SK-N-SH (cell line): ENCODE results near the gene RSRC1. TPM values are rescaled to one million over a fixed set of nuclear protein-coding genes. Genes with fewer than 3 reads are reported as not detected.

Source experiments
- CTCF ChIA-PET: fragments of 300-600, 350-600 bp; formaldehyde crosslinking; extraction: SDS; loops from one replicate; lab custom pipeline; 2021; lab: Yijun Ruan, JAX
- POLR2A ChIA-PET: fragments of 350-600 bp; sonication (Branson Sonifier 250); formaldehyde crosslinking; extraction: SDS; loops from one replicate; lab custom pipeline; 2020; ENCODE audit warnings: antibody characterized with exemption, inconsistent platforms; lab: Yijun Ruan, JAX
- DNase-seq: peaks from one replicate; pipeline ENCODE4 v3.0.0; 2012
- H2AFZ ChIP-seq: fragments of 200-600 bp; sonication (generic); 2 replicates; pipeline ENCODE4 v1.8.1; 2016; ENCODE audit warnings: antibody characterized with exemption, mild to moderate bottlenecking, low read depth
- H3F3A ChIP-seq: fragments of 200-600 bp; sonication (generic); replicated peaks from 2 replicates; pipeline ENCODE3; 2016; ENCODE audit warnings: antibody characterized with exemption, mild to moderate bottlenecking; ENCODE audit not compliant: insufficient read depth
- H3K27ac ChIP-seq, 2 experiments: fragments of 200-500 bp in 1 of 2; fragments of 200-600 bp in 1 of 2; sonication (Bioruptor generic) in 1 of 2; sonication (generic), shearing (Covaris generic) in 1 of 2; 2 replicates each; pipeline versions ENCODE4 v1.5.1 to v1.6.1; 2014 to 2016; ENCODE audit warnings: low read depth in 2 of 2, inconsistent platforms in 1 of 2, low read length in 1 of 2, mild to moderate bottlenecking in 1 of 2, mixed read lengths in 1 of 2
- H3K27me3 ChIP-seq: fragments of 200-600 bp; sonication (generic), shearing (Covaris generic); 2 replicates; pipeline ENCODE4 v1.6.1; 2016; ENCODE audit warnings: mixed run types; ENCODE audit not compliant: insufficient read depth
- H3K36me3 ChIP-seq, 2 experiments: fragments of 200-500 bp in 1 of 2; fragments of 200-600 bp in 1 of 2; sonication (Bioruptor generic) in 1 of 2; sonication (generic) in 1 of 2; replicated peaks in 1 of 2; 2 replicates each; pipeline versions ENCODE3 to v1.5.1; 2014 to 2016; ENCODE audit warnings: low read length in 1 of 2, mild to moderate bottlenecking in 1 of 2; ENCODE audit not compliant: insufficient read depth in 2 of 2, control insufficient read depth in 1 of 2
- H3K4me1 ChIP-seq, 2 experiments: fragments of 200-500 bp in 1 of 2; fragments of 200-600 bp in 1 of 2; sonication (Bioruptor generic) in 1 of 2; sonication (generic), shearing (Covaris generic) in 1 of 2; 2 replicates each; pipeline versions ENCODE4 v1.5.1 to v1.6.1; 2014 to 2016; ENCODE audit warnings: low read depth in 1 of 2, low read length in 1 of 2, mixed run types in 1 of 2; ENCODE audit not compliant: insufficient read depth in 2 of 2, control insufficient read depth in 1 of 2
- H3K4me2 ChIP-seq: fragments of 200-600 bp; sonication (generic), shearing (Covaris generic); 2 replicates; pipeline ENCODE4 v1.6.1; 2017; ENCODE audit warnings: mixed run types
- H3K4me3 ChIP-seq, 2 experiments: fragments of 200-500 bp in 1 of 2; fragments of 200-600 bp in 1 of 2; sonication (Bioruptor generic) in 1 of 2; sonication (generic), shearing (Covaris generic) in 1 of 2; 2 replicates each; pipeline versions ENCODE4 v1.5.1 to v1.8.1; 2014 to 2016; ENCODE audit warnings: low read depth in 2 of 2, inconsistent platforms in 1 of 2, low read length in 1 of 2, mild to moderate bottlenecking in 1 of 2, mixed read lengths in 1 of 2, moderate library complexity in 1 of 2
- H3K79me2 ChIP-seq: fragments of 200-600 bp; sonication (generic); 2 replicates; pipeline ENCODE4 v1.8.1; 2017; ENCODE audit warnings: mild to moderate bottlenecking; ENCODE audit not compliant: insufficient read depth
- H3K9ac ChIP-seq: fragments of 200-600 bp; sonication (generic); 2 replicates; pipeline ENCODE4 v1.6.1; 2017; ENCODE audit warnings: mixed run types
- H3K9me2 ChIP-seq: fragments of 200-600 bp; sonication (generic); 2 replicates; pipeline ENCODE4 v1.6.1; 2017; ENCODE audit warnings: mixed run types
- H3K9me3 ChIP-seq: fragments of 200-600 bp; sonication (generic); 2 replicates; pipeline ENCODE4 v1.6.1; 2017; ENCODE audit warnings: mixed run types, mild to moderate bottlenecking, moderate library complexity
- H4K20me1 ChIP-seq: fragments of 200-600 bp; sonication (generic); 2 replicates; pipeline ENCODE4 v1.6.1; 2017; ENCODE audit warnings: mild to moderate bottlenecking, mixed run types; ENCODE audit not compliant: insufficient read depth
- CHD2 ChIP-seq: fragments of 150-350 bp; IDR thresholded peaks from 2 replicates; pipeline ENCODE4 v1.6.1; 2018; ENCODE audit warnings: low read length; ENCODE audit not compliant: partially characterized antibody
- CTCF ChIP-seq: fragments of 200-600 bp; sonication (generic); IDR thresholded peaks from 2 replicates; pipeline ENCODE4 v1.6.1; 2017; ENCODE audit warnings: antibody characterized with exemption, mild to moderate bottlenecking, moderate library complexity
- ELF1 ChIP-seq: IDR thresholded peaks from 2 replicates; pipeline ENCODE4 v1.4.0; 2012
- EP300 ChIP-seq, 2 experiments: IDR thresholded peaks; 2 replicates each; pipeline versions ENCODE4 v1.4.0 to v1.6.1; 2012; ENCODE audit warnings: borderline replicate concordance in 1 of 2, low read depth in 1 of 2, low read length in 1 of 2
- EZH2phosphoT487 ChIP-seq: fragments of 200-600 bp; sonication (generic); IDR thresholded peaks from 2 replicates; pipeline ENCODE4 v1.6.1; 2017; ENCODE audit warnings: low read depth, mixed run types, mild to moderate bottlenecking, antibody characterized with exemption, moderate library complexity, borderline replicate concordance
- FOSL2 ChIP-seq: IDR thresholded peaks from 2 replicates; pipeline ENCODE4 v1.4.0; 2012; ENCODE audit warnings: low read depth, mild to moderate bottlenecking, moderate library complexity, borderline replicate concordance
- FOXM1 ChIP-seq: IDR thresholded peaks from 2 replicates; pipeline ENCODE4 v1.4.0; 2012; ENCODE audit warnings: low read depth, mild to moderate bottlenecking
- IRF3 ChIP-seq: fragments of 150-350 bp; IDR thresholded peaks from 2 replicates; pipeline ENCODE4 v1.6.1; 2016; ENCODE audit warnings: mild to moderate bottlenecking, low read depth, low read length
- JUND ChIP-seq: IDR thresholded peaks from 2 replicates; pipeline ENCODE4 v1.4.0; 2012
- MAX ChIP-seq: IDR thresholded peaks from 2 replicates; pipeline ENCODE4 v1.4.0; 2012; ENCODE audit warnings: low read depth
- MXI1 ChIP-seq: IDR thresholded peaks from 2 replicates; pipeline ENCODE4 v1.6.1; 2012; ENCODE audit warnings: mild to moderate bottlenecking, low read depth, low read length, improper control_type of control experiment
- NFIC ChIP-seq: IDR thresholded peaks from 2 replicates; pipeline ENCODE4 v1.4.0; 2012; ENCODE audit warnings: borderline replicate concordance
- NRF1 ChIP-seq: IDR thresholded peaks from 2 replicates; pipeline ENCODE4 v1.6.1; 2012; ENCODE audit warnings: low read depth, mild to moderate bottlenecking, low read length
- PBX3 ChIP-seq: IDR thresholded peaks from 2 replicates; pipeline ENCODE4; 2012
- POLR2AphosphoS5 ChIP-seq: IDR thresholded peaks from 2 replicates; pipeline ENCODE4 v1.6.1; 2012; ENCODE audit warnings: low read depth, low read length
- RAD21 ChIP-seq: IDR thresholded peaks from 2 replicates; pipeline ENCODE4 v1.6.1; 2012; ENCODE audit warnings: mild to moderate bottlenecking, low read length
- RCOR1 ChIP-seq: fragments of 150-350 bp; IDR thresholded peaks from 2 replicates; pipeline ENCODE4 v1.6.1; 2017; ENCODE audit warnings: antibody characterized with exemption, low read length
- REST ChIP-seq: IDR thresholded peaks from 2 replicates; pipeline ENCODE4 v1.6.1; 2012; ENCODE audit warnings: mild to moderate bottlenecking, low read depth, low read length, moderate library complexity
- RFX5 ChIP-seq: IDR thresholded peaks from 2 replicates; pipeline ENCODE4 v1.6.1; 2012; ENCODE audit warnings: mild to moderate bottlenecking, improper control_type of control experiment, low read length
- SIN3A ChIP-seq: IDR thresholded peaks from 2 replicates; pipeline ENCODE4 v1.6.1; 2012; ENCODE audit warnings: low read depth, mild to moderate bottlenecking, low read length, moderate library complexity, borderline replicate concordance
- TCF12 ChIP-seq: IDR thresholded peaks from 2 replicates; pipeline ENCODE4 v1.4.0; 2012
- USF2 ChIP-seq: fragments of 150-350 bp; IDR thresholded peaks from 2 replicates; pipeline ENCODE4 v1.6.1; 2017; ENCODE audit warnings: antibody characterized with exemption, low read length, low read depth, borderline replicate concordance
- YY1 ChIP-seq: IDR thresholded peaks from 2 replicates; pipeline ENCODE4 v1.4.0; 2012; ENCODE audit warnings: low read depth, mild to moderate bottlenecking
- polyA plus RNA-seq, 3 experiments: library from polyadenylated mRNA; depleted of rRNA; stranded (reverse); fragments of >200 nt; gene quantifications; 2 replicates each; pipeline ENCODE4 v1.2.3, GENCODE V29; 2012

The RSRC1 gene
- polyA plus RNA-seq, 1 of the 3 experiments (the other 2 are of a cell fraction), result 4.5 TPM

GRCh38 chr3:158160958-158161357, 51.1 kb downstream of the RSRC1 start:
- TF ChIP-seq YY1 (no peak), NRF1 (no peak), EP300 (IDR thresholded peaks at IDR 0.05; ENCODE audit: borderline replicate concordance in 1 of 2, low read depth in 1 of 2, low read length in 1 of 2) (0 out of 4 replicates have a peak, but pooled peaks of 1 of the 2 experiments have one; percentile 28), SIN3A (no peak), CTCF (no peak), FOXM1 (no peak), TCF12 (peak; percentile 84), ELF1 (no peak), RCOR1 (no peak), NFIC (0 out of 2 replicates have a peak, but pooled peaks have one; percentile 23), EZH2phosphoT487 (no peak), USF2 (no peak), PBX3 (peak; percentile 36), FOSL2 (peak; percentile 74), JUND (peak; percentile 40; the same call in 1 of the 2 replicates), RFX5 (no peak), MAX (no peak), IRF3 (no peak), MXI1 (no peak), POLR2AphosphoS5 (peak; percentile 31; the same call in 1 of the 2 replicates), RAD21 (no peak), REST (no peak), CHD2 (no peak)
- peaks cover 13 to 22% of the 10 kb centered on the region in 2 experiments for H3K4me1 ChIP-seq
- H3K9me3 ChIP-seq, result no peaks in the 10 kb centered on the region
- CTCF ChIA-PET, result interaction anchor here (0.7 to 1.5 kb wide), 2 partner anchors 371 to 376 kb away, joined by 3 read pairs; no protein-coding TSS in a partner anchor
- H3F3A ChIP-seq, result peaks cover 17% of the 10 kb centered on the region
- POLR2A ChIA-PET, result no interaction called here
- peaks cover 22% of the 10 kb centered on the region for H3K79me2 ChIP-seq
- peak overlapping the region; percentile 44; the same call in 1 of the 2 replicates for H3K4me2 ChIP-seq
- H3K4me3 ChIP-seq, result no peak overlapping the region
- H3K9me2 ChIP-seq, result peaks cover 3% of the 10 kb centered on the region; the same call in 1 of the 2 replicates
- H4K20me1 ChIP-seq, result no peaks in the 10 kb centered on the region
- no peak overlapping the region for H2AFZ ChIP-seq
- no peaks in the 10 kb centered on the region for H3K27me3 ChIP-seq
- peaks cover 0 to 4% of the 10 kb centered on the region in 2 experiments for H3K36me3 ChIP-seq
- peak overlapping the region in 1 of 2 experiments; percentile 45; a peak in 2 of 4 replicates for H3K27ac ChIP-seq
- no peak for DNase-seq
- H3K9ac ChIP-seq, result no peak overlapping the region
